SU-DHL-6 (cell line): ENCODE data around the gene STAM.

ENCODE experiments used
- H2AFZ ChIP-seq: fragments of 200-600 bp; sonication (generic); 2 replicates; pipeline ENCODE4 v1.6.1; 2014; ENCODE audit warnings: low read depth, mild to moderate bottlenecking, moderate library complexity, mixed read lengths, antibody characterized with exemption, low read length; ENCODE audit not compliant: severe bottlenecking
- H3F3A ChIP-seq: fragments of 200-600 bp; shearing (Covaris generic); 2 replicates; pipeline ENCODE4 v1.6.0; 2016; ENCODE audit warnings: antibody characterized with exemption, mild to moderate bottlenecking; ENCODE audit not compliant: insufficient read depth
- H3K27ac ChIP-seq: fragments of 200-600 bp; sonication (generic); 2 replicates; pipeline ENCODE4 v1.5.1; 2016; ENCODE audit warnings: low read depth, mild to moderate bottlenecking, low read length, moderate library complexity, mixed read lengths
- H3K27me3 ChIP-seq: fragments of 200-600 bp; sonication (generic), shearing (Covaris generic); 2 replicates; pipeline ENCODE4 v1.6.0; 2014; ENCODE audit warnings: mild to moderate bottlenecking, low read length
- H3K36me3 ChIP-seq: fragments of 200-600 bp; sonication (generic); 2 replicates; pipeline ENCODE4 v1.6.1; 2014; ENCODE audit warnings: mild to moderate bottlenecking, low read length, mixed read lengths
- H3K4me2 ChIP-seq: fragments of 300-600, 200-600 bp; shearing (Covaris generic), sonication (generic); 2 replicates; pipeline ENCODE4 v1.6.0; 2014; ENCODE audit warnings: low read length, low read depth, mild to moderate bottlenecking; ENCODE audit not compliant: poor library complexity, severe bottlenecking
- H3K4me3 ChIP-seq: fragments of 200-600 bp; sonication (generic); 2 replicates; pipeline ENCODE4 v1.5.1; 2014; ENCODE audit warnings: antibody characterized with exemption, low read length, mild to moderate bottlenecking, mixed read lengths; ENCODE audit not compliant: insufficient read depth, poor library complexity, severe bottlenecking
- H3K79me2 ChIP-seq: fragments of 200-600 bp; sonication (generic); 2 replicates; pipeline ENCODE4 v1.6.1; 2014; ENCODE audit warnings: mild to moderate bottlenecking, low read length, moderate library complexity; ENCODE audit not compliant: insufficient read depth
- H3K9ac ChIP-seq: fragments of 200-600 bp; sonication (generic); 2 replicates; pipeline ENCODE4 v1.7.0; 2014; ENCODE audit warnings: mild to moderate bottlenecking, low read length
- H3K9me2 ChIP-seq: fragments of 200-600 bp; sonication (generic); replicated peaks from 2 replicates; pipeline ENCODE4 v1.6.1; 2014; ENCODE audit warnings: low read length; ENCODE audit not compliant: insufficient read depth
- H3K9me3 ChIP-seq: fragments of 200-600 bp; sonication (generic); 2 replicates; pipeline ENCODE4 v1.6.1; 2014; ENCODE audit warnings: low read length, mixed read lengths; ENCODE audit not compliant: insufficient read depth
- H4K20me1 ChIP-seq: fragments of 200-600 bp; sonication (generic); 2 replicates; pipeline ENCODE4 v1.6.1; 2014; ENCODE audit warnings: low read depth, mild to moderate bottlenecking, antibody characterized with exemption, low read length, moderate library complexity, mixed read lengths
- EZH2phosphoT487 ChIP-seq: fragments of 200-600 bp; sonication (generic), shearing (Covaris generic); conservative IDR thresholded peaks from 2 replicates; pipeline ENCODE4 v1.6.1; 2018; ENCODE audit warnings: mild to moderate bottlenecking, antibody characterized with exemption, low read length, moderate library complexity, mixed read lengths
- TF ChIP-seq, protein P1 (sequence below): fragments of 200-600 bp; sonication (generic); IDR thresholded peaks from one replicate; pipeline ENCODE4 v1.5.1; 2017; ENCODE audit warnings: antibody characterized with exemption, mild to moderate bottlenecking, low read length, moderate library complexity; ENCODE audit not compliant: insufficient read depth, poor library complexity, severe bottlenecking

The STAM gene

DNA sequence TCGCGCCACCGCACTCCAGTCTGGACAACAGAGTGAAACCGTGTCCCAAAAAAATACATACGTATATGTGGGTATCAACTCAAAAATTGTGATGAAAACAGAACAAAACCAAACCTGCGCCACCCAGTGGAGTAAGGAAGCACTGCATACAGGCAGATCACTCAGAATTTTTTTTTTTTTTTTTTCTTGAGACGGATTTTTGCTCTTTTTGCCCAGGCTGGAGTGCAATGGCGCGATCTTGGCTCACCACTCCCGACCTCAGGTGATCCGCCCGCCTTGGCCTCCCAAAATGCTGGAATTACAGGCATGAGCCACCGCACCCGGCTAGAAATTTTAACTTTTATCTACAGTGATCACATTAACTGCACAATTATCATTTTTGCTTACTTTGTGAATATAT is 99.0 kb downstream of the STAM start:
- no peak for TF ChIP-seq EZH2phosphoT487
- TF ChIP-seq, protein P1, sequence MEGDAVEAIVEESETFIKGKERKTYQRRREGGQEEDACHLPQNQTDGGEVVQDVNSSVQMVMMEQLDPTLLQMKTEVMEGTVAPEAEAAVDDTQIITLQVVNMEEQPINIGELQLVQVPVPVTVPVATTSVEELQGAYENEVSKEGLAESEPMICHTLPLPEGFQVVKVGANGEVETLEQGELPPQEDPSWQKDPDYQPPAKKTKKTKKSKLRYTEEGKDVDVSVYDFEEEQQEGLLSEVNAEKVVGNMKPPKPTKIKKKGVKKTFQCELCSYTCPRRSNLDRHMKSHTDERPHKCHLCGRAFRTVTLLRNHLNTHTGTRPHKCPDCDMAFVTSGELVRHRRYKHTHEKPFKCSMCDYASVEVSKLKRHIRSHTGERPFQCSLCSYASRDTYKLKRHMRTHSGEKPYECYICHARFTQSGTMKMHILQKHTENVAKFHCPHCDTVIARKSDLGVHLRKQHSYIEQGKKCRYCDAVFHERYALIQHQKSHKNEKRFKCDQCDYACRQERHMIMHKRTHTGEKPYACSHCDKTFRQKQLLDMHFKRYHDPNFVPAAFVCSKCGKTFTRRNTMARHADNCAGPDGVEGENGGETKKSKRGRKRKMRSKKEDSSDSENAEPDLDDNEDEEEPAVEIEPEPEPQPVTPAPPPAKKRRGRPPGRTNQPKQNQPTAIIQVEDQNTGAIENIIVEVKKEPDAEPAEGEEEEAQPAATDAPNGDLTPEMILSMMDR, result peak; percentile 40
- H3K36me3 ChIP-seq, result no peaks in the 10 kb centered on the region
- no peaks in the 10 kb centered on the region for H4K20me1 ChIP-seq
- H3F3A ChIP-seq, result no peaks in the 10 kb centered on the region
- H3K4me3 ChIP-seq, result no peak overlapping the region
- no peak overlapping the region for H3K9ac ChIP-seq
- H3K27ac ChIP-seq, result no peak overlapping the region
- H3K79me2 ChIP-seq, result no peaks in the 10 kb centered on the region
- H3K27me3 ChIP-seq, result no peaks in the 10 kb centered on the region
- H3K9me2 ChIP-seq, result no peaks in the 10 kb centered on the region
- peak overlapping the region; percentile 42 for H3K4me2 ChIP-seq
- peak overlapping the region; percentile 80 for H2AFZ ChIP-seq
- H3K9me3 ChIP-seq, result no peaks in the 10 kb centered on the region

DNA sequence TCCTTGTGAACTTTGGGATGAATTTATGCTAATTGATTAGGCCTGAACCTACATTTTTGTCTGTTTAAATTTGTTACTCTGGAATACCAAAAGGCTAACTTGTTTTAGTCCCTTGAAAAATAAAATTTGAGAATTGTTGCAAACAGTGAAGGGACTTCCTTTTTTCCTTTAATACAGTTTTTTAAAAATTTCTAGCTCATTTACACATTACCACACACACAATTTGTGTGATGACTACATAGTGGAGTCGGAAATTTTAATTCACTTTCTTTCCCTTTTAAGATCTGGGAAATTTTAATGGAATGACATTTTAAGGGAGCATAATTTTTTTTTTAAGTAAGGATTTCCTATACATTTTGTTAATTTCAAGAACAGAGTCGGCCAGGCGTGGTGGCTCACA is 99.5 kb downstream of the STAM start:
- H3K79me2 ChIP-seq, result no peaks in the 10 kb centered on the region
- H3K36me3 ChIP-seq, result no peaks in the 10 kb centered on the region
- no peak overlapping the region for H3K4me3 ChIP-seq
- no peak overlapping the region for H3K27ac ChIP-seq
- H3K9me2 ChIP-seq, result no peaks in the 10 kb centered on the region
- H3K9ac ChIP-seq, result no peak overlapping the region
- H3K4me2 ChIP-seq, result no peak overlapping the region
- no peaks in the 10 kb centered on the region for H3K27me3 ChIP-seq
- no peaks in the 10 kb centered on the region for H4K20me1 ChIP-seq
- H2AFZ ChIP-seq, result no peak overlapping the region
- no peaks in the 10 kb centered on the region for H3F3A ChIP-seq
- no peaks in the 10 kb centered on the region for H3K9me3 ChIP-seq
- TF ChIP-seq, protein P1, result no peak
- no peak for TF ChIP-seq EZH2phosphoT487

- Histone ChIP-seq H3K9me3 (no peaks in the 10 kb centered on the region), H3K4me2 (no peak overlapping the region), H3K36me3 (no peaks in the 10 kb centered on the region), H2AFZ (no peak overlapping the region), H3K27me3 (no peaks in the 10 kb centered on the region), H3K4me3 (no peak overlapping the region), H3K9me2 (no peaks in the 10 kb centered on the region), H3F3A (no peaks in the 10 kb centered on the region), H3K79me2 (no peaks in the 10 kb centered on the region), H3K27ac (no peak overlapping the region), H3K9ac (no peak overlapping the region), H4K20me1 (no peaks in the 10 kb centered on the region)
- TF ChIP-seq EZH2phosphoT487, result no peak
- TF ChIP-seq, protein P1, result no peak
Observed at GRCh38 chr10:17744341-17744861, 100.5 kb downstream of the STAM start.
